Measurements from ENCODE around the gene RAB40C.

DNA sequence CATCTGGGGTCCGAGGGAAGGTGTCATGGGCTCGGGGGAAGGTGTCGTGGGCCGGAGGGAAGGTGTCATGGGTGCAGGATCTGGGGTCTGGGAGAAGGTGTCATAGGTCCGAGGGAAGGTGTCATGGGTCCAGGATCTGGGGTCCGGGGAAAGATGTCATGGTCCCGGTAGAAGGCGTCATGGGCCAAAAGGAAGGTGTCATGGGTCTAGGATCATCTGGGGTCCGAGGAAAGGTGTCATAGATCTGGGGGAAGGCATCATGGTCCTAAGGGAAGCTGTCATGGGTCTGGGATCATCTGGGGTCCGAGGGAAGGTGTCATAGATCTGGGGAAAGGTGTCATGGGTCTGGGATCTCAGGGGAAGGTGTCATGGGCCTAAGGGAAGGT, 942 bp downstream of the RAB40C start:
- TF ChIP-seq, protein P1, sequence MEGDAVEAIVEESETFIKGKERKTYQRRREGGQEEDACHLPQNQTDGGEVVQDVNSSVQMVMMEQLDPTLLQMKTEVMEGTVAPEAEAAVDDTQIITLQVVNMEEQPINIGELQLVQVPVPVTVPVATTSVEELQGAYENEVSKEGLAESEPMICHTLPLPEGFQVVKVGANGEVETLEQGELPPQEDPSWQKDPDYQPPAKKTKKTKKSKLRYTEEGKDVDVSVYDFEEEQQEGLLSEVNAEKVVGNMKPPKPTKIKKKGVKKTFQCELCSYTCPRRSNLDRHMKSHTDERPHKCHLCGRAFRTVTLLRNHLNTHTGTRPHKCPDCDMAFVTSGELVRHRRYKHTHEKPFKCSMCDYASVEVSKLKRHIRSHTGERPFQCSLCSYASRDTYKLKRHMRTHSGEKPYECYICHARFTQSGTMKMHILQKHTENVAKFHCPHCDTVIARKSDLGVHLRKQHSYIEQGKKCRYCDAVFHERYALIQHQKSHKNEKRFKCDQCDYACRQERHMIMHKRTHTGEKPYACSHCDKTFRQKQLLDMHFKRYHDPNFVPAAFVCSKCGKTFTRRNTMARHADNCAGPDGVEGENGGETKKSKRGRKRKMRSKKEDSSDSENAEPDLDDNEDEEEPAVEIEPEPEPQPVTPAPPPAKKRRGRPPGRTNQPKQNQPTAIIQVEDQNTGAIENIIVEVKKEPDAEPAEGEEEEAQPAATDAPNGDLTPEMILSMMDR (IDR thresholded peaks at IDR 0.05): no peak
- TF ChIP-seq POLR2A (IDR thresholded peaks at IDR 0.05): no peak
